ENCODE data around the gene KCNJ9.

KCNJ9 gene

DNA sequence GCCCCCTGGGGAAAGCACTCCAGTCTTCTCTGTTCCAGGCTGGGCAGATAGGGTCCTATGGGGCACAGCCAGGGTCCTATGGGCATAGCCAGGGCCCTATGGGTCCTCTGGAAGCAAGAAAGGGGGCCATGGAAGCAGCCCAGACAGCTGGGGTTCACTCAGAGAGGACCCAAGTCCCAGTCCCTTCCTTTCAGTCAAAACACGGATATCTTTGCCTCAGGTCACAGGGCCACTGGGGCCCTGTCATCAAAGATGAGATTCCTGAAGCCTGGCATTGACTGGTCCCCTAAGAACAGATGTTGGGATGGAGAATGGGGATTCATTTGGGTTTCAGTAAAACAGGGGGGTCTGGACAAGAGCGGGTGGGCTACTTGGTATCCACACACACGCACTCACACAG, 8.5 kb downstream of the KCNJ9 start:
- DNase-seq = no peak

DNA sequence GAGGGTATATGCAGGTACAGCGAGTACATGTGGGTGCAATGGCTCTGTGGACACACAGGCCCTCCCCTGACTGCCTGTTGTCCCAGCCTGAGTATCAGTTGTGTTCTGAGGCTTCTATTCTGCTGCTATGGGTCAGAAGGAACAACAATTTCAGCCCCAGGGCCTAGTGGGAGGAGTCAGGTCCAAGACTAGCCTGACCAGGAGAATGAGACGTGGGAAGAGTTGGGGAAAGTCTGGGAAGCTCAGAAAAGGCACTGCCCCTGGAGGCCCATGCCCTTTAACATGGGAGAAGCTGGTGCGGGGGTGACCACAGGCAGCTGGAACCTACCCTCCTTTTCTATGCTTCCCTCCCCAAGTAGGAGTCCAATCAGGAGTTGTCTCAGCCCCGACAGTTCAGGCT, 9.4 kb downstream of the KCNJ9 start:
- DNase-seq = no peak

- DNase-seq = no peak
These were observed 10.4 kb downstream of the KCNJ9 start for GRCh38 chr1:160091666-160092223.

GRCh38 chr1:160092366-160093068, 11.2 kb downstream of the KCNJ9 start:
- no peak for DNase-seq

DNA sequence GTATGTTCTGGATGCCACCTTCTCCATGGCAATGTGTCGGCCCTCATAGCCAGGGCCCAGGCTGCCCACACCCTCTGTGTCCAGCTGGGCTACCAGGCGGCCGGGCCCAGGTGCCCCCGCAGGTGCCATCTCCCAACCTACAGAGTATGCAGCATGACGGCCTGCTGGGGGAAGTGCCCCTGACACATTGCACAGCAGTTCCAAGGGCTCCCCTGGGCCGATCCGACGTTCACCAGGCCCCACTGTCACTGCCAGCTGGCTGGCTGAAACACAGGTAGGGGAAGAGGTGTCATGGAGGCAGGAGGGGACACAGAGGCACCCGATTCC, 11.7 kb downstream of the KCNJ9 start:
- DNase-seq = no peak

- DNase-seq = no peak
These were observed 12.4 kb downstream of the KCNJ9 start for GRCh38 chr1:160093624-160094290.

DNA sequence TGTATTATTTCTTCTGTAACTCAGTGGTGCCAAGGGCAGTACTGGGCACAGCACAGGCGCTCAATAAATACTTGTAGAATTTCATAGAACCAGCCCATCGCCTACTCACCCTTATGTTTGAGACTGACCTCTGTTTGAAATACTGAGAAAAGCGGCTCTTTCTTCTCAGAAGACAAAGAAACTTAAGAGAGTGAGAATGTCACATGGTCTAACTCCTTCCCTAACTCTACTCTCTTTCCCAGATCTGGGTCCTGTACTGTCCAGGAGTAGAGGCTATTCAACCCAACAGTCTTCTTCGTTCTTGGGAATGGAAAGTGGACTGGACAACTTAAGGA, 12.9 kb downstream of the KCNJ9 start:
- DNase-seq = no peak

- DNase-seq = no peak
These were observed 13.5 kb downstream of the KCNJ9 start for GRCh38 chr1:160094806-160095205.

- no peak for DNase-seq
These were observed 14.2 kb downstream of the KCNJ9 start for GRCh38 chr1:160095382-160096105.

DNA sequence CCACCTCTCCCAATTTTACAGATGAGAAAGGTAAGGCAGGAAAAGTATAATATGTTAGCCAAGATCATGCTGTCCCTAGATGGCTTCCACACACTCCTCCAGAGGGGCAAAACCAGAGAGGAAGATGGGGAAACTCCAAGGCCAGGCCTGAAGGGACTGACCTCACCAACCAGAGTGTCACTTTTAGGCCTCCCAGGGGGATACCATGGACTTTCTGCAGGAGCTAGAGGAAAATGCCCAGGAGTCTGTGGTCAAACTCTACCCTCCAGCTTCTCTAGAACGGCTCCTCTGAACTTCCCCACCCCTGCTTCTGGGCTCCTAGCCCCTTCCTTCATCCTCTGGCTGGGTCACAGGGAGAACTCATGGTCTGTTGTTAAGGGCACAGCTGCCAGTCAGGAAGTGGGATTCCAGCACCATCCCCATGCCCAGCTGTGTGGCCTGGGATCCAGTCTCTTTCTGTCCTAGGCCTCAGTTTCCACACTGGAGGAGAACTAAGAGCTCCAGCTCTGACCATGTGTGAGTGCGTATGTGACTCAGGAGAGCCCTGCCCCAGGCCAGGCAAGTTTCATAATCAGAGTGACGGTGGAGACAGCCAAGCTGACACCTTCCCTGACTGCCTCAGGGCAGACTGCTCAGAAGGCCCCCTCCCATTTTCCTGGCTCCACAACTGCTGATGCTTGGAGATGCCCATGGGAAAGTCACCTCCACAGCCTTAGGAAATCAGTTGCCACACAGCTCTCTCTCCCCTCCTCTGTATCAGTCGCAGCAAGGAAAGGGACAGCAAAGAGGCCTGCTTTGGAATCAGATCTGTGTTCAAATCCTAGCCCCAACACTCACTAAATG, 15.2 kb downstream of the KCNJ9 start:
- no peak for DNase-seq

GRCh38 chr1:160097151-160097910, 16.0 kb downstream of the KCNJ9 start:
- DNase-seq = no peak

DNA sequence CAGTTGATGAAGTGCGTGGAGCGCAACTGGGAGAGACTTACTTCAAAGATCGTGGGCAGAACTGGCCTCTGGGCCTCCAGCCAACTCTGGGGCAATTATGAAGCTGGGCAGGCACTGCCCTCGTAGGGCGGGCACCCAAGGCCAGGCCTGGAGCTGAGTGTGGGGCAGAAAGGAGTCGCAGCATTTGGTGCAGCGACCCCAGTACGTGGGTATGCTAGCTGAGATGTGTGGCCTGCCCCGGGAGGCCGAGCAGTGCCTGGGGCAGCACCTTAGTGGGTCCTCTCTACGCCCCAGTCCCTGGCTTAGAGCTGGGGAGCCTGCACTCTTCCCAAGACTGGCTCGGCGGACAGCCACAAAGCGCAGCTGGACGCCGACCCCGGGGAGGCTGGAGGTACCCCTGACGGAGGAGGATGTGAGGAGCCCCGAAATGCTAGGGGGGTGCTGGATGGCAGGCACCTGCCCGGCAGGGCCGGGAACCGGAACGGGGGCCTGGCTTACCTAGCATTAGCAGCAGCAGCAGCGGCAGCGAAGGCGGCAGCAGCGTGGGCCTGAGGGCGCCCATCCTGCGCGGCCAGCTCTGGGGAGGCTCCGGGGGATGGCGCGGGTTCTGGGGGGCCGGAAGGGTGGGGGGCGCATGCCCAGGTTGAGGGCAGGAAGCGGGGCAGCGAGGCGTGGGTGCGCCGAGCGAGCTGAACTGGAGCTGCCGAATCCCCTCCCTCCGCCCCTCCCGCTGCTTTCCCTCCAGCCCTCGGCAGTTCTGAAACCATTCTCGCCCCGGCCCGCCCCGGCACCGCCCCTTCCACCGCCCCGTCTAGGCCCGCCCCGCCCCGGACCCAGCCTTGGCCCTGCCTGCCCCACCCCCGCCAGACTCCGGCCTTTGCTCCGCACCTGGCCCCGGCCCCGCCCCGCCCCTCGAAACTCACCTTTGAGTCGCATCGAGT, 16.8 kb downstream of the KCNJ9 start, which contains the start of gene IGSF8:
Gene IGSF8, minus strand, starts transcription at position 709 of the 941 bp plus-strand sequence. Its CDS starts 147 bp downstream, at position 562.
- peak; percentile 18 for DNase-seq

DNA sequence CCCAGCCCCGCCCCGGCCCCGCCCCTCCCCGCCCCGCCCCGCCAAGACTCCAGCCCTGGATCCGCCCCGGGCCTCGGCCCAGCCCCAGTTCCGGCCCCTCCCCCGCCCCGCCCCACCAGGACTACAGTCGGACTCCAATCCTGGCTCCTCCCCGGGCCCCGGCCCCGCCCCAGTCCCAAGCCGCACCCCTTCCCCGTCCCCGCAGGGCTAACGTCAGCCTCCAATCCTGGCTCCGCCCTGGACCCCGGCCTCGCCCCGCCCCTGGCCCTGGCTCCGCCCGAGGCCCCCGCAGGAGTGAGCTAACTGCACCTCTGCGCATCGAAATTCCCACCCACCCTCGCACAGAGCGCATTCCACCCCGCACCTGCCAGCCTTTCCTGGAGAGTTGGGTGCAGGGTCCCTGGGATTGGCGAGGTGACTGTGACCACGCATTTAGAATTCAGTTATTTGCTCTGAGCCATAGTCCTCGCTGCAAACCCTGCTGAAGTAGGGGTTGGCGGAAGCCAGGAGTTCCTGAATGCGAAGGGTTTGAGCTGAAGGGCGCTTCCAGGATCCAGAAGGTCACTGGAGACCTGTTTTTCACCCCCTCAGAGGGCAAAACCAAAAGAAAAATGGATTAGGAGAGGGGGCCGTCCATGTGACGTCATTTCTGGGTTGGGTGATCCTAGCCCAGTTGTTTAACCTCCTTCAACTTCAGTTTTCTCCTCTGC, 17.7 kb downstream of the KCNJ9 start:
- DNase-seq = peak; percentile 44

- no peak for DNase-seq
These were observed 18.5 kb downstream of the KCNJ9 start for GRCh38 chr1:160099716-160100375.

GRCh38 chr1:160101037-160101716, 19.8 kb downstream of the KCNJ9 start:
- peak; percentile 40 for DNase-seq

DNA sequence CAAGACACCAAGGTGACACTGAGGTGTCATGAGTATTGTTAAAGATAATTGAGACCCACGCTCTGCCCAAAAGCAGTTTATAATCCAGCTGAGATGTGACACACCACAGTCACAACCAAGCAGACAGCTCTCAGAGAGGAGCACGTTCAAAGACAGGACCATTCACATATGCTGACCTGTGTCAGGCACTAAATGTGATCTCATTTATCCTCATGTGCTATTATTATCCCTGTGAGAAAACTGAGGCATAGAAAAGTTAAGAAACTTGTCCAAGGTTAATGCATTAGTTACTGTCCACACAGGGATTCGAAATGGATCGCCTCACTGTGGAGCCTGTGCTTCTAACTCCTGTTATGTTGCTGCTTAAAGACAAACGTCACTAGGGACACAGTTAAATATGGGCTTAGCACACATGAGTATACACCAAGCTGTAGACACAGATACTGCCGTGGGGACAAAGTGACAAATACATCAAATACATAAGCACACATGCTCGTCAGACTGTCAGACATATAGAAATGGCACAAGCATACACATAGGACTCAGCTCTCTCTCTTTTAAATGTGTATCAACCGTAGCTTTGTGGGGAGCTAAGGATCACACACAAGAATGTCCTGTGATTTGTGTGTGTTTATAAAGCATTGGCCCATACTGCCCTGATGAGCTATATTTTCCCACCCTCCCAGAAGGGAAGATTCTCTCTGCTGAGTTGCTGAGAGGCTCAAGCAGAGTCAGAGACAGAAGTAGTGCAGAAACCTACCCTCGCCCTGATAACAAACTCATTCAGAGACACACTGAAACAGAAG, 20.6 kb downstream of the KCNJ9 start:
- DNase-seq = no peak

DNA sequence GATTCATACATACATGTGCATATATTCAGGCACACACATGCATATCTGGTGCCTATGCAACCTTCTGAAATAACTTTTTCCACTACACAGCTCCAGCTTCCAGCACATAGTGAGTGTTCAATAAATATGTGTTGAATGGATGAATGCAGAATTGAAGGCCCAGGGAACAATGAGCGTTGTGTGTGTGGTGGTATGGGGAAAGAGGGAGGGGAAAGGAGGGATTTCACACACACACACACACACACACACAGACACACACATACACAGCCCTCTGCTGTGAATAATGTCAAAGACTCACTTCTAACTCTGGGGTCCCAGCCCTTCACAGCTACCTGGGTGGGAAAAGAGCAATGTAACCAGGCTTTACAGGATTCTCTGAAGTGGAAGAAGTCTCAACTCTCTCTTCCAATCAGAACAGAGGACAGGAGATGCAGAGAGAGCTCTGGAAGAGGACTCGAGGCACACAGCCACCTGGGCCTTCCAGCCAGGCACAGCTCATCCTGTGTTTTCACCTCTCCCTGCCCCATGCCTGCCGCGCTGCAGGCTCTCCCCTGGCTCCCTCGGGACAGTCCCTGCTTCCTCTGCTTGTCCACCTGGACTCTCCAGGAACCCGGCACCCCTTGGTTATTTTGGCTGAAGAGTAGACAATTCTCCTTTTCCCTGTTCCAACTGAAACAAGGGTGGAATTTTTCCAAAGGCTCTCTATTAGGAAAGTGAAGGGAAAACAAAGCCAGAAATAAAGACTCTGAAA, 22.5 kb downstream of the KCNJ9 start:
- DNase-seq = no peak

Data from NCI-H524 treated with DMSO at 0.1 percent for 48 hours (cell line).